HG03045 (cell line): ENCODE measurements around the gene KCNN4.

Experiments used
- ATAC-seq: cut with Tn5 transposase; IDR thresholded peaks from one replicate; pipeline ENCODE4 v1.9.1; 2021; ENCODE audit warnings: mild to moderate bottlenecking, moderate library complexity; ENCODE audit not compliant: unreplicated experiment

Gene KCNN4

DNA sequence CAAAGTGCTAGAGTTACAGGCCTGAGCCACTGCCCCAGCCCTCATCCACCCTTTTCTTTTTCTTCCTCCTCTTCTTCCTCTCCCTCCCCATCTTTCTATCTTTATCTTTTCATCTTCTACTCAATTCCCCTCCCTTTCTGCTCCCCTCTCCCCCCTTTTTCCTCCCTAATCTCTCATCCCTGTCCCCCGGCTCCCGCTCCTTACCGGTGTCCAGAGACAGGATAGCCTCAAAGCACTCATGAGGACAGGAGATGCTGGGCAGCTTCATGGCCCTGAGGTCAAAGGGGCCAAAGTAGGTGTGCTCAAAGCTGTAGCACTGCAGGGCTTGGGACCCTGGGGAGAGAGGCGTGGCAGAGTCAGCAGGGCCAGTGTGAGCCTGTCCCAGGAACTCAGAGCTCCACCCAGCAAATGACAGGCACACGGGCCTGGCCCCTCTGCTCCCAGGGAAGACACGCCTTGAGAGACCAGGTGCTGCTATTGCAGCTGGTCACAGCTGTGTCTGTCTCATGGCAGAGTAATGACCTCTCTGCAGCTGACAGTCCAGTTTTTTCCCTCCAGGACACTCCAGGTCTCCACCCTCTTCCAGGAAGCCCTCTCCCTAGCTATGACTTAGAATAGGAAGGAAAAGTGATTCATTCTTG lies 18.8 kb upstream of the KCNN4 start:
- ATAC-seq: no peak

DNA sequence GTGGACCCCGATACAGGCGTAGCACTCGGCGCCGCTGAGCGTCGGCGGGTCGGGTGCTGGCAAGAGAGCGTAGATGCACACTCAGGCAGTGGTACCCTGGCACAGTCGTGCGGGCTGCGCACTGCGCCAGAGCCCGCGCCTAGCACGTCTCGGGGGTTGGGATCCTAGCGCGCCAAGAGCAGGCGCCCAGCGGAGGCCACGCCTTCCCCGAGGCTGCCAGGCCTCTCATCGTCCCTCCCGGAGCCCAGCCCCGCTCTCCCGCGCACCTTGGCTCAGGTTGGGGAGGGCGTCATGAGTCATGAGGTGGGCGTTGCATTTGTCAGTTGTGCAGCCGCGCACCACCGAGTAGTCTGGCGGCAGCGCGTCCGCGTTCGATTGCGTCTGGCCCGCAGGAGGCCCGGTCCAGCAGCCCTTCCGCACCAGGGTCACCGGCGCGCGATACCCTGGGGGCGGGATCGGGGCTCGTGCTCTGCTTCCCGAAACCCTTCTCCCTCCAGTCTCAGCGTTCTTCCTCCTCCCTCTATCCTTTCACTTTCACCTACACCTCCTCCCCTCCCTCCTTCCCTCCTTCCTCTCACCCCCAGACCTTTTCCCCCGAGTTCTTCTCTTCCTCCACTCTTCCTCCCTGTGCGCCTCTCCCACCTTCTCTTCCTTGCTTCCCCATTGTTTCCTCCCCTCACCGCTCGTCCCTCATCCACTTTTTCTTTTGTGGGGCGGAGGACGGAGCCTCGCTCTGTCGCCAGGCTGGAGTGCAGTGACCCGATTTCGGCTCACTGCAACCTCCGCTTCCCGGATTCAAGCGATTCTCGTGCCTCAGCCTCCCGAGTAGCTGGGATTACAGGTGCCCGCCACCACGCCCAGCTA lies 18.0 kb upstream of the KCNN4 start:
- ATAC-seq: no peak

DNA sequence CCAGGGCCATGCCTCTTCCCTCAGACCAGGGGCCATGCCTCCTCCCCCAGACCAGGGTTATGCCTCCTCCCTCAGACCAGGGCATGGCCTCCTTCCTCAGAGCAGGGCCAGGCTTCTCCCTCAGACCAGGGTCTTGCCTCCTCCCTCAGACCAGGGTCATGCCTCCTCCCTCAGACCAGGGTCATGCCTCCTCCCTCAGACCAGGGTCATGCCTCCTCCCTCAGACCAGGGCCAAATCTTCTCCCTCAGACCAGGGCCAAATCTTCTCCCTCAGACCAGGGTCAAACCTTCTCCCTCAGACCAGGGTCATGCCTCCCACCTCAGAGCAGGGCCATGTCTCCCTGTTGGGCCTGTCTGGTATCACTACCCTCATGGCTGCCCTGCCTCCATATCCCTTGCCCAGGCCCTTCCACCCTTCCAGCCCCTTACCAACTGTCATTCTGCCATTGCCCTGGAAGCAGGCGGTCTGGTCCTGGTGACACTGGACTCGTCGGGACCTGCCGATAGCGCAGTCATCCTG lies 17.3 kb upstream of the KCNN4 start:
- no peak for ATAC-seq

DNA sequence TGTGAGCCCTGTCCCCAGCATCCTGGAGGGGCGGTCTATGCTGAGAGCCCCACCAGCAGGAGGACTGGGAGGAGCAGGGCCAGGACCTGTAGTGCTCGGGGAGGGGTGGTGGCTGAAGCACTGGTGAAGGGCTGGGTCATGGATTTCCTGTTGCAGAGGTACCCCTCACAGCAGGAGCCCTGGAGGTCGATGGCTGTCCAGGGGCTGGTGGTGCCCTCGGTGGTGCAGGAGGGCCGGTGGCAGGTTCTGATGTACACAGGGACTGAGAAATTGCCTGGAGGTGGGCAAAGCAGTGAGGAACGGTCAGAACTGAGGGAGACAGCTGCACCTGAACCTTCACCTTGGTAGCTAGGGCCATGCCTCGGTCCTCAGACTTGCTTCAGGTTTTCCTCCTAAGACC lies 16.8 kb upstream of the KCNN4 start:
- ATAC-seq: no peak

DNA sequence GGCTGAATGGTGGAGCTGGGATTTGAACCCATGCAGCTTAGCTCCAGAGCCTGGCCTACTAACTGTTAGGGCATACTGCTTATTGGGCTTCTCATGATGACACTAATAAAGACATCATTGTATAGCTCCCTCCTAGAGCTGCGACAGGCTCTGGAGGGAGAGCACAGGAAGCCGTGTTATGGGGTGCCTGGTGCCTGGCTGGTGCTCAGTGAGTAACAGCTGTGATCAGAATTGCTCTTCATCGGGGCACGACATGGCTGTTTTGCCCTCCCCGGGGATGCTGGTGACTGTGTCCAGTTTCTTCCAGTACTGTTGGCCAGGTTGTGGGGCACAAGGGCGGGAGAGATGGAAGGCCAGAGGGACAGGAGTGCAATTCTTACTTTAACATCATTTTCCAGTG lies 16.3 kb upstream of the KCNN4 start:
- ATAC-seq: no peak

DNA sequence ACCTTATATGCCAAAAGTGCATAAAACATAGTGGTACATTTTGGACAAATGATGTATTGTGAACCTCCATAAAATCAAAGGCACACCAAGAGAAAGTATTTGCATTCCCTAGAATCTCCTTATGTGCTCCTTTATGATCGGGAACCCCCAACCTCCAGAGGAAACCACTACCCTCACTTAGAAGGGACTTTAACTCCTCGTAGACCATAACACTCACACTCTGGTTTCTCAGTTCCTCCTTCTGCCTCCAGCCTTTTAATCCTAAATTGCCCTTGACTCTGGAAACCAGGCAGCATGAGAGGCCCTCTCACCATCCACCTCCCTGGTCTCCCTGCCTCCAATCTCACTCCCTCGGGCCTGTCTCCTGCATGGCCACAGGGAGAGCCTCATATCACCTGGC lies 9.8 kb upstream of the KCNN4 start:
- no peak for ATAC-seq

DNA sequence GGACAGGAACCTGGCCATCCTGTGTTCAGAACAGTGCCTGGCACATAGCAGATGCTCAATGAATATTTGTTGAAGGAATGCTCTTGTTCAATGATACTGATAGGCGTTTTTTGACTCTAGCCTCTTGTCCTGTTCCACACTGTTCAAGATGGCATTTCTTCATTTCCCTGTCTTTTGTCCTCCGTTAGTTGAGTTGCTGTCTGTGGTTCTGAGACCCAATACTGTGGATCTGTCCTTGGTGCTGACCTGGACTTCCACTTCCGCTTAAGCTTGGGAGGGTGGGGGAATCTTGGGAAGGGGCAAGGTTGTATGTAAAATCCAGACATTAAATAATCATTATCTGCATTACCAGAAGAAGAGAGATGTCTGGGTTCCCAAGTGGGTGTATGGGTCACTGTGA lies 8.3 kb upstream of the KCNN4 start:
- no peak for ATAC-seq

DNA sequence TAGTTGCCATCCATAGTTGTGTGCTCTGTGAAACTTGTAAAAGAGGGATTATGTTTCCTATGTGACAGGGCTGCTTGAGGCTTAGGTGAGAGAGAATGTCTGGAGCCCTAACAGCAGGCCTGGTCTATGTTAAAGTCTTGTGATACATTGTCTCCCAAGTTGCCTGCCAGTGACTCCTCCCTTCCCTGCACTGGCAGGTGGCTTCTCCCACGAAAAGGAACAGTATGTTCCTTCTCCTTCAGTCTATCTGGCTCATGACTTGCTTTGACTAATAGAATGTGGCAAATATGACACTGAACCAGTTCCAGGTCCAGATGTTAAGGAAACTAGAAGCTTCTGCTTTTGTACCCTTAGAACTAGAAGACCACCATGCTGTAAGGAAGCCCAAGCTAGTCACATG lies 5.9 kb upstream of the KCNN4 start:
- ATAC-seq: no peak

DNA sequence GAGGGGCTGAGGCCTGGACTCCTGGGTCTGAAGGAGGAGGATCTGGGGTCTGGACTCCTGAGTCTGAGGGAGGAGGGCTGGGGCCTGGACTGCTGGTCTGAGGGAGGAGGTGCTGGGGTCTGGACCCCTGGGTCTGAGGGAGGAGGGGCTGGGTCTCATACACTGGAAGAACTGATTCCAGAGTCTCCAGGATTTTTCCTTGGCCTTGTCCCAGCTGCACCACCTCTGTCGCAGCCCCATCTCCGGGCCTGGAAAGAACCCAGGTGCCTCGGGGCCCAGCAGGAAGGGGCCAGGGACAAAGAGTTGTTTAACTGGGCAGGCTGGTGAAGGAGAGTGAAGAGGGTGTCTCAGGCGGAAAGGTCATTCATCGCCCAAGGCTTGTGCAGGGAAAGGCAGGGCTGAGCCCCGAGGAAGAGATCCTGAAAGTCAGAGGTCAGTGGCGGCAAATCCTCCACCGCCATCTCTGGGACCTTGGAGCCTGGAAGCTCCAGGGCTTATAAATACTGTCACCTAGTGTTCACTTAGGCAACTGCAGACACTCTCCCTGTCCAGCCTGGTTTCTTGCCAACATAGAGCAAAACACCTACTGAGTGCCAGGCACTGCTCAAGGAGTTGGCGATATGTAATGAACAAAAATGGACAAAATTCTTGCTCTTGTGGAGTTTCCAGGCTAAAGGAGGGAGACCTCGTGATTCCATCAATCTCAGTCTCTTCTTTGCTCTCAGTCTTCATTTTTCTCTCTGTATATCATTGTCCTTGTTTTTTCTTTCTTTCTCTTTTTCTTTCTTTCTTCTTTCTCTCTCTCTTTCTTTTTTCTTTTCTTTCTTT lies 4.4 kb upstream of the KCNN4 start:
- no peak for ATAC-seq

DNA sequence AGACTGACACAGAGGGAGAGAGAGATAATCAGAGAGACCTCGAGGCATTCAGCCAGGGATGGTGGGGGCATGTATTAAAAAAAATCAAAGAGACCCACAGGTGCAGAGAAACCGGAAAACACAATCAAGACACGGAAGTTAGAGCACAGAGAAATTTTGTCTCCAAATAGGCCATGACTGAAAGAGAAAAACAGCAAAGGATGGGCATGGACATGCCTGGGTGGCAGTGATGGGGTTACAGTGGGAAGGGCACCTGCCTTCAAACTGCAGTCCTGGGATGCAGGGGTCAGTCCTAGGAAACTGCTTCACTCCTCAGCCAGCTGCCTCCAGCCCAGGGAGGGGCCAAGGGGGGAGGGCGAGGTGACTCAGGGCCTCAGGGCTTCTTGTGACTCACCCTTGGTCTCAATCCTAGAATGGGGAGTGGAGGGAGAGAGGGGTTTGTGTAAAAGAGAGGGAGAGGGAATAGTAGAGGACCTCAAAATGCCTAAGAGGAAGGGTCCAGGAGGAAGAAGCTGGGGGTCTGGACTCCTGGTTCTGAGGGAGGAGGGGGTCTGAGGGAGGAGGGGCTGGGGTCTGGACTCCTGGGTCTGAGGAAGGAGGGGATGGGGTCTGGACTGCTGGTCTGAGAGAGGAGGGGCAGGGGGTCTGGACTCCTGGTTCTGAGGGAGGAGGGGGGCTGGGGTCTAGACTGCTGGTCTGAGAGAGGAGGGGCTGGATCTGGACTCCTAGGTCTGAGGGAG lies 3.6 kb upstream of the KCNN4 start:
- no peak for ATAC-seq

DNA sequence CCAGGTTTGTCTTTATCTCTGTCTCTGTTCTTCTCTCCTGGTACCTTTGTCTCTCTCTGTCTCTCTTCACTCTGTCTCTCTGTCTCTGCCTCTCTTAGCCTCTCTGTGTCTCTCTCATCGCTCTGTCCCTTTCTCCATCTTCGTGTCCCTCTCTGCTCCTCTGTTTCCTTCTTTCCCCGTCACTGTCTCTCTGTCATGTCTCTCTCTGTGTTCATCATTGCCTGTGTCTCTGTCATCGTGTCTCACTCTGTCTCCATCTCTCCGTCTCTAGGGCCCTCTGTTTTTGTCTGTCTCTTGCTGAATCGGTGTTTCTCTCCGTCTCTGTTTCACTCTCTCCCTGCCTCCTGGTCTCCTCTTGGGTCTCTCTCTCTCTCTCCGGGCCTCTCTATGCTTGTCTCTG lies 2.9 kb upstream of the KCNN4 start:
- ATAC-seq: no peak

DNA sequence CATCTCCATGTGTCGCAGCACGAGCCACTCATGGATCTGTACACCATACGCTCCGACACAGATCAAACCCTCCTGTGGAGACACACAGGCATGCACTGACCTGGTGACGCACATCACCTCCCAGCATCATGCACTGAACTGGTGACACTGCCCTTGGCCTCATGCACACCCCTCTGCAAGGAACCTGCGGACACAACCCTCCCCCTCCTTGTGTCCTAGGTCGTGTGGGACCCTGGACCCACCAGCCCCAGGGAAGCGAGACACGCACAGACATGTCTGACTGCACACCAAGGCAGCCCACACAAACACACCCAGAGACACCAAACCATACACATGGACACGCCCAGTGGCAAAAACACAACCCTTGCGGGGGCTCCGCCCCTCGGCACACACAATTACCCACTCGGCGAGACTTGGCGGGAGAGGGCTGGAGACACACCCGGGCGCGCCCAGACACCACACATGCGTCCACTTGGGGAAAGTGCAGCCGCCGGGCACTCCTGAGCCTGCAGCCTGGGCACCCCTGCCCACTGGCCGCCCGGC lies 2.0 kb upstream of the KCNN4 start:
- ATAC-seq: no peak

DNA sequence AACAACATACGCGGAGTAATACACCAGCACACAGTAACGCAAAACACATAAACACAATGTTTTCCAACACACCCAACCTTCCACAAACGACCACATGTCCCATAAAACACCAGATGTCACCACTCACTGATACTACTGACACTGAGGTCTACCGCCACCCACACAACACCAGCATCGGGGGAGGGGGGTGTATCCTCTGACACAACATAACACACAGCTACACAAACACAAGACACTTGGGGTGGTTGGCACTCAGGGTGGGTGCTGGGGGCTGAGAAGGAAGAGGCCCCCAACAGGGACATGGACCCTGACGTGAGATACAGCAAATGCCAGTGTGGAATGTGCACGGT lies 1.5 kb upstream of the KCNN4 start:
- no peak for ATAC-seq

DNA sequence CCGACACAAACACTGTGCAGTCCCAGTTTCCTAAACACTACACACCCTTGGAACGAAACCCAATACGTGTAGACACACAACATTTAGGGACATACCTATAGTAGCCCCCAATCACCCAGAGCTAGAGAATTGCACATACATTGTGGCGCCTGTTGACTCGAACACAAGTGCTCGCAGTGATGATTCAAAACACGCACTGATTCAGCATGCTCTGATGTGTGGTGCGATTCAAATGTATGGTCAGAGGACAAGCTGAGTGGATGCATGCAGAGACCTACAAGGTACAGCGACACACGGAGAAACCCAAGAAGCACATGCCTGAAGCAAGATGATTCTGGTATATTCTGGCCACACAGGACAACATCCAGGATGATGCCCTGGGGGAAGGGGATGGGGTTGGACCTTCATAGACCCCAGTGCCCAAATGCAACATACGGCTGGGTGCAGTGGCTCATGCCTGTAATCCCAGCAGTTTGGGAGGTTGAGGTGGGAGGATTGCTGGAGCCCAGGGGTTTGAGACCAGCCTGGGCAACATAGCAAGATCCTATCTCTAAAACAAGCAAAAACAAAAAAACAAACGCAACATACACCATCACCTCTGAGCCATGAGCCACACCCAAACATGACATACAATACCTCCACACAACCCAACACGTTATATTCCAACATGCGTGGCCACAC lies 997 bp upstream of the KCNN4 start:
- ATAC-seq: no peak

DNA sequence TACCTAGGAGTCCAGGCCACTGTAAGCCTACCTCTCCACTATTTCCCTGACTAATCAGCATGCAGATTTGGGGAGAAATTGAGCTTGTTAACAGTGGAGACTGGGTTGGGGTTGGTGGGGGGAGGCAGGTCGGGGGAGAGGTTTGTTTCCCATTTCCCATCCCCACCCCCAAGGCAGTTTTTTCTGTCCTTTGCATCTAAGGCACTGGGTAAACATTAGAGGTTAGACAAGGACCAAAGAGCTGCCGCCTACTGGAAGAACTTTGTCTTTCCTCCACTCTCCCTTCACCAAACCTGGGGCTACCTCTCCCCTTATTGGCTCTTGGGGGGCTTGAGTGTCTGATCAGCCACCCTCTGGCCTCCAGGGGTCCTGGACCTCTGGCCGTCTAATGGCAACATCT lies 953 bp downstream of the KCNN4 start:
- no peak for ATAC-seq

DNA sequence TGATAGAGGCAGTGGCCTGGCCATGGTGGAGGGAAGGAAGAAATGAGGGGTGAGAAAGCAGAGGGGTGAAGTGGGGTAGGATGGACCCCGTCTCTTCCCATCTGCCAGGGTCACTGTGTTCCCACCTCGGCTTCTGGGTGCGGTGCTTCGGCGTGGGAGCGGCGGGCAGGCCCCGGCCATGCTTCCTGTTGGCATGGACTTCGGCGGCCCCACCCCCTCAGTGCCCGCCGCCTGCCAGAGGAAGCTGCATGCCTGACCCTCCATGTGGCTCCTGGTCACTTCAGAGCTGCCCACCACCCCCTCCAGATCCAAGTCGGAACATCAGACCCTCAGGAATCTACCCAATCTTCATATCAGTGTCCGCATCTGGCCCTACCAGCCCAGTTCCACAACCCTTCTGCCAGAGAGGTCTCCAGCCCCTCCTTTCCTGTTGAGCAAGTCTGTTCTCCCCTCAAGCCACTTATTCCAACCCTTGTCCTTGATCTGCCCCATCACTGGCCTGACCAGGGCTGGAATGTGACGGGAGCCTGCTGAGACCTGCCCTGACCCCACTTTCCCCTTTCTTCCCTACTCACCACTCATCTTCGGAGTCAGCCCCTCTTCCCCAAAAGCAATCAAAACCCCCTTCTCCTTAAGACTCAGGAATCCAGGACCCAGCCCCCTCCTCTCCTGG lies 1.5 kb downstream of the KCNN4 start:
- no peak for ATAC-seq

DNA sequence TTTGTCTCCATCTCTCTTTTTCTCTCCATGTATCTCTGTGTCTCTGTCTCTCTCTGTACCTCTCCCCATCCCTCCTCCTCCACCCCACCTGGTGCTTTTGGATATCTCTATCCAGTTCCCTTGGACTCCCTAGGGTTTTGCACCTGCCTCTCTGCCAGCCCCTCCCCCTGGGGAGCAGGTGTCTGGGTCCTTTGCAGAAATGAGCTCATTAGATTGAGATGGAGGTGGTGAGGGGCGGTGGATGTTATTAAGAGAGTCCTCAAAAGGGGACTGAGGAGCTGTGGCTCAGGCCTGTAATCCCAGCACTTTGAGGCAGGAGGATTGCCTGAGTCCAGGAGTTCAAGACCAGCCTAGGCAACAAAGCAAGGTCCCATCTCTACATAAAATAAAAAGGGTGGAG lies 2.1 kb downstream of the KCNN4 start:
- ATAC-seq: no peak

DNA sequence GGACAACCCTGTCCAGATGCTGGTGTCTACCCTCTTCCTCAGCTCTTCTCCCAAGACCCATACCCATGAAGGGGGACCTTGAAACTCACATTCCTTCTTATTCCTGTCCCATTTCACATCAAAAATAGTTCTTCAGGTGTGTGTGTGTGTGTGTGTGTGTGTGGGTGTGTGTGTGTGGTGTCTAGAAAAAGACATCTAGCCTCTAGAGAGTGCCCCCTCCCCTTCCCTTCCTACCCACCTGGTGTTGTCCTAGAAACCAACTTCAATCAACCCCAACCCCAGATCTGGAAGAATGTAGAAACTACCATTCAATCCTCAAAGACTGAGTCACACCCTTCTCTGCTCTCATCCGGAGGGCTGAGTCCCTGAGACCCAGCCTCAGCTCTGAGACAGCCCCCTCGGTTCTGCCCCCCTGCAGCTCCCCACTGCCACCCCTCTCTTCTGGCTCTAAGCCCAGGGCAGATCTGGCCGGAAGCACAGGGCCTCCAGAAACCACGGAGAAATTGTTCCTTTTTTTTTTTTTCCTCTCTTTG lies 3.5 kb downstream of the KCNN4 start:
- ATAC-seq: no peak

DNA sequence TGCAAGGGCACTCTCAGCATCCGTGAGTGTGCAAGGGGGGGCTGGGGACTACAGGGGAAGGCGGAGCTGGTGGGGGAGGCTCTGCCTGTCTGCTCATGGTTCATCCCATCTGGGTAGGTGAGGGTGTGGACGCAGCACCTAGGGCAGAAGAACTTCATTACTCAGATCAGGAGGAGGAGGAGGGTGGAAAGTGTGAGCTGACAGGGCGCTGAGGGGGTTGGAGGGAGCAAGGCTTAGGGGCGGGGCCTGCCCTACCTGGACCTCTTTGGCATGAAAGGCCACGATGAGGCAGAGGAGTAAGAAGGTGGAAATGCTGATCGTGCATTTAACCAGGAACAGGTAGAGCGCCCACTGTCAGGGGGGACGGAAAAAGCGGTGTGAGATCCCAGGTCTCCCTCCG lies 4.5 kb downstream of the KCNN4 start:
- no peak for ATAC-seq
